Measurements from ENCODE around the gene SPRN. TPM values are rescaled to one million over a fixed set of nuclear protein-coding genes. Genes with fewer than 3 reads are reported as not detected.
"Not testable (repeated sequence)": the region's sequence is repeated elsewhere in the genome, so short reads cannot be mapped to it uniquely, and the experiment has no call there.

SPRN gene
- total RNA-seq, 2 experiments from 2014 or later = not detected

- peak overlapping the region; percentile 30 for H3K4me3 Mint-ChIP-seq
- ATAC-seq (no peak), DNase-seq (no peak)
- H3K4me1 Mint-ChIP-seq = peaks cover 4% of the 10 kb centered on the region
- no peaks in the 10 kb centered on the region for H3K36me3 Mint-ChIP-seq (ENCODE audit: low read depth)
- POLR2A ChIA-PET = no interaction called here
- no peaks in the 10 kb centered on the region for H3K9me3 Mint-ChIP-seq (ENCODE audit: low read depth)
- CTCF ChIA-PET = interaction anchor here (0.6 to 2.1 kb wide), 5 partner anchors 10 to 87 kb away, joined by 3 to 6 read pairs (median 4); no protein-coding TSS in a partner anchor
- H3K27ac Mint-ChIP-seq = no peak overlapping the region
- no peaks in the 10 kb centered on the region for H3K27me3 Mint-ChIP-seq
- intact Hi-C loops (cut with DNase I, micrococcal nuclease) = loop anchor here (5.0 to 10.0 kb wide), 2 partner anchors 840 to 1042 kb away; partner anchors contain the start of genes INPP5A (in 1 of the 2) and LRRC27 (in 1 of the 2)
Observed at GRCh38 chr10:133377025-133377817, 47.2 kb downstream of the SPRN start.

DNA sequence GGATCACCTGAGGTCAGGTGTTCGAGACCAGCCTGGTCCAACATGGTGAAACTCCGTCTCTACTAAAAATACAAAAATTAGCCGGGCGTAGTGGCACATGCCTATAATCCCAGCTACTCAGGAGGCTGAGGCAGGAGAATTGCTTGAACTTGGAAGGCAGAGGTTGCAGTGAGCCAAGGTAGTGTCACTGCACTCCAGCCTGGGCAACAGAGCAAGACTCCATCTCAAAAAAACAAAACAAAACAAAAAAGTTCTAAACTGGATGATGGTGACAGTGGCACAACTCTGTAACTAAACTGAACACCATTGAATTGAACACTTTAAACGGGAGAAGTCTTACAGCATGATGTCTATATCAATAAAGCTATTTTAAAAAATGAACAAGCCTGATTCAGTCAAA is 48.2 kb downstream of the SPRN start:
- DNase-seq; H3K4me1 Mint-ChIP-seq; POLR2A ChIA-PET; H3K36me3 Mint-ChIP-seq (ENCODE audit: low read depth); H3K9me3 Mint-ChIP-seq (ENCODE audit: low read depth); H3K4me3 Mint-ChIP-seq; ATAC-seq; H3K27ac Mint-ChIP-seq; H3K27me3 Mint-ChIP-seq: not testable (repeated sequence)
- CTCF ChIA-PET = interaction anchor here (2.1 kb wide), 1 partner anchor 47 kb away, joined by 6 read pairs; no protein-coding TSS in a partner anchor
- intact Hi-C loops (cut with DNase I, micrococcal nuclease) = loop anchor here (5.0 to 10.0 kb wide), 2 partner anchors 839 to 1041 kb away; partner anchors contain the start of genes INPP5A (in 1 of the 2) and LRRC27 (in 1 of the 2)

GRCh38 chr10:133375357-133376115 is 48.9 kb downstream of the SPRN start:
- DNase-seq (no peak), ATAC-seq (no peak)
- intact Hi-C loops (cut with DNase I, micrococcal nuclease) = loop anchor here (2.0 to 10.0 kb wide), 3 partner anchors 15 to 1041 kb away; partner anchors contain the start of genes INPP5A (in 1 of the 2) and LRRC27 (in 1 of the 2)
- no peak overlapping the region for H3K4me3 Mint-ChIP-seq
- ChIA-PET POLR2A (no interaction called here), CTCF (no interaction called here)
- no peak overlapping the region for H3K27ac Mint-ChIP-seq
- no peaks in the 10 kb centered on the region for H3K36me3 Mint-ChIP-seq (ENCODE audit: low read depth)
- H3K27me3 Mint-ChIP-seq = no peaks in the 10 kb centered on the region
- H3K9me3 Mint-ChIP-seq (ENCODE audit: low read depth) = no peaks in the 10 kb centered on the region
- peaks cover 9% of the 10 kb centered on the region for H3K4me1 Mint-ChIP-seq

DNA sequence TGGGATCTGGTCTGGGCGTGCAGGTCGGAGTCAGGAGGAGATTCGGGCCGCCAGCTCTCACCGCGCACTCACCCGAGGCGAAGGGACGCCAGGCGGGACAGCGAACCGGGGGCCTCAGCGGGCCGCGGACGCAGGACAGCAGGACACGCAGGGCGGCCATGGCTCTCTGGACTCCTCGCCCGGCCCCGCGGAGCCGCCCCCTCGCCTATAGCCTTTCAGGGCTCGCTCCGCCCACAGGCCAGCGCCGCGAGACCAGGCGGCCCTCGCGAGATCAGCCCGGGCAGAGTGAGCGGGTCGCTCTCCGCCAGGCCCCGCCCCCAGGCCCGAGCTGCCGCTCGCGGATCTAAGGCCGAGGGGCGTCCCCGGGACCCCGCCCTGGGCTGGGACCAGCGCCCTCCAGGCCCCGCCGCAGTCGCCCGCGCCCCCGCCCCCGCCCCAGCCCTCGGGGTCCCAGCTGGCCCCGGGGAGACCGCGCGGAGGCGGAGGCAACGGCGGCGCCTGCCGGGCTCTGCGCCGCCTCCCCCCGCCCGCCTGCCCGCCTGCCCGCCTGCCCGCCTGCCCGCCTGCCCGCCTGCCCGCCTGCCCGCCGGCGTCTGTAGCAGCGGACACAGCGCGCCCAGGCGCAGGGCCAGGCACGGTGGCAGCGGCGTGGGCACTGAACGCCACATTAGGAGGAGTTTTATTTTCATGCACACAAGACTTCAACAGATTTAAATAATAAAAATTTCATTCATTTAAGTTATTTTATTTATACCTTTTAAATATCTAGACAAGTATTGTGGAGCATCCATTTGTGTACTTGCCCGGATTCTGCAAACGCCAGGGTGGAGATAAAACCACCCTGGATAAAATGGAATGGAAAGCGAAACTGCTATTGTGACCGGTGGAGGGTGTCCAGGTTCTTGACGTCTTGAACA is 51.0 kb downstream of the SPRN start, which contains the start of gene ECHS1:
Gene ECHS1, minus strand, starts transcription at position 181 of the 917 bp plus-strand sequence. Its CDS starts 21 bp downstream, at position 160.
- ChIA-PET POLR2A (interaction anchor here (1.0 kb wide), 1 partner anchor 16 kb away, joined by 3 read pairs; no protein-coding TSS in a partner anchor), CTCF (no interaction called here)
- peaks cover 8% of the 10 kb centered on the region for H3K36me3 Mint-ChIP-seq (ENCODE audit: low read depth)
- no peaks in the 10 kb centered on the region for H3K27me3 Mint-ChIP-seq
- peak within 1 kb of the TSS; percentile 79 for H3K27ac Mint-ChIP-seq
- peaks cover 11% of the 10 kb centered on the region for H3K4me1 Mint-ChIP-seq
- H3K9me3 Mint-ChIP-seq (ENCODE audit: low read depth) = no peaks in the 10 kb centered on the region
- DNase-seq = peak; percentile 97
- ATAC-seq = peak; percentile 100
- intact Hi-C loops (cut with DNase I, micrococcal nuclease) = loop anchor here (1.0 to 10.0 kb wide), 10 partner anchors 15 to 1039 kb away; partner anchors contain the start of genes FUOM (in 2 of the 2), MTG1 (in 2 of the 2) and LRRC27 (in 1 of the 2)
- H3K4me3 Mint-ChIP-seq = peak within 1 kb of the TSS; percentile 73

- intact Hi-C loops (cut with DNase I, micrococcal nuclease) = loop anchor here (2.0 to 10.0 kb wide), 2 partner anchors 14 to 1038 kb away; partner anchors contain the start of genes FUOM (in 1 of the 2) and LRRC27 (in 1 of the 2)
- ChIA-PET CTCF (no interaction called here), POLR2A (no interaction called here)
- Mint-ChIP-seq H3K27ac (no peak overlapping the region), H3K9me3 (ENCODE audit: low read depth) (no peaks in the 10 kb centered on the region), H3K4me1 (peaks cover 11% of the 10 kb centered on the region), H3K4me3 (peak overlapping the region; percentile 73), H3K36me3 (ENCODE audit: low read depth) (peaks cover 11% of the 10 kb centered on the region), H3K27me3 (no peaks in the 10 kb centered on the region)
- no peak for DNase-seq
- ATAC-seq = no peak
Observed at GRCh38 chr10:133372507-133372906, 51.9 kb downstream of the SPRN start.

Small RNA genes lying within 50 kb of the gene (microRNA-seq; reads per million reads assigned to microRNA genes)
- gene MIR3944 (ENCODE audit: borderline replicate concordance) = not detected

Other genes starting within 250 kb of the SPRN start
- not detected for gene UTF1, start 194.4 kb downstream of the SPRN start, total RNA-seq
- gene VENTX, start 186.8 kb downstream of the SPRN start, total RNA-seq = not detected
- 100 to 1,000 TPM; 124 to 176 TPM for gene ADAM8, start 147.8 kb downstream of the SPRN start, total RNA-seq
- gene TUBGCP2, start 115.8 kb downstream of the SPRN start, total RNA-seq = 10 to 100 TPM; 43.3 to 50.2 TPM
- gene ZNF511, start 115.7 kb downstream of the SPRN start, total RNA-seq = 10 to 100 TPM; 58.1 to 73.2 TPM
- not detected for gene CALY, start 87.7 kb downstream of the SPRN start, total RNA-seq
- not detected for gene PRAP1, start 77.3 kb downstream of the SPRN start, total RNA-seq
- 10 to 100 TPM; 28.3 to 37.0 TPM for gene FUOM, start 66.6 kb downstream of the SPRN start, total RNA-seq
- gene ECHS1, start 51.3 kb downstream of the SPRN start, total RNA-seq = 10 to 100 TPM; 42.0 to 56.7 TPM
- 1 to 10 TPM; 3.0 to 6.2 TPM for gene PAOX, start 45.4 kb downstream of the SPRN start, total RNA-seq
- gene MTG1, start 30.5 kb downstream of the SPRN start, total RNA-seq = 10 to 100 TPM; 46.9 to 52.1 TPM
- gene SCART1, start 29.3 kb upstream of the SPRN start, total RNA-seq = 1 to 10 TPM; 1.4 to 1.7 TPM
- under 1 TPM; 0.25 to 0.32 TPM for gene CYP2E1, start 102.7 kb upstream of the SPRN start, total RNA-seq
- gene SYCE1, start 141.0 kb upstream of the SPRN start, total RNA-seq = under 1 TPM; 0.19 to 0.66 TPM
- gene FRG2B, start 202.2 kb upstream of the SPRN start, total RNA-seq = not detected